Stimulated activated naive CD8-positive, alpha-beta T cell treated with anti-CD3 and anti-CD28 coated beads, Interleukin-15, amount 100 ng/mL, for 72 hours (primary cell): ENCODE results near the gene ARHGAP42.

ENCODE experiments used
- ATAC-seq: fragments of 150-1000 bp; cut with Tn5 transposase; 2 replicates; pipeline ENCODE4 v1.10.0; 2021; ENCODE audit warnings: mild to moderate bottlenecking, moderate library complexity
- DNase-seq, 2 donors: peaks; one replicate each; pipeline ENCODE4 v3.0.0; 2021 to 2022
- H3K27ac Mint-ChIP-seq, 2 donors: one replicate each; pipeline ENCODE4 v1.8.0; 2022; ENCODE audit warnings: mild to moderate bottlenecking in 2 of 2, mixed read lengths in 2 of 2, moderate library complexity in 2 of 2
- H3K27me3 Mint-ChIP-seq: one replicate; pipeline ENCODE4 v1.8.0; 2022; ENCODE audit warnings: mixed read lengths
- H3K4me1 Mint-ChIP-seq: one replicate; pipeline ENCODE4 v1.8.0; 2022; ENCODE audit warnings: mild to moderate bottlenecking, mixed read lengths
- H3K4me3 Mint-ChIP-seq, 2 donors: one replicate each; pipeline ENCODE4 v1.8.0; 2022; ENCODE audit warnings: mild to moderate bottlenecking in 2 of 2, mixed read lengths in 2 of 2, moderate library complexity in 1 of 2
- H3K9me3 Mint-ChIP-seq, 2 donors: one replicate each; pipeline ENCODE4 v1.8.0; 2022; ENCODE audit warnings: mixed read lengths in 2 of 2

The ARHGAP42 gene

DNA sequence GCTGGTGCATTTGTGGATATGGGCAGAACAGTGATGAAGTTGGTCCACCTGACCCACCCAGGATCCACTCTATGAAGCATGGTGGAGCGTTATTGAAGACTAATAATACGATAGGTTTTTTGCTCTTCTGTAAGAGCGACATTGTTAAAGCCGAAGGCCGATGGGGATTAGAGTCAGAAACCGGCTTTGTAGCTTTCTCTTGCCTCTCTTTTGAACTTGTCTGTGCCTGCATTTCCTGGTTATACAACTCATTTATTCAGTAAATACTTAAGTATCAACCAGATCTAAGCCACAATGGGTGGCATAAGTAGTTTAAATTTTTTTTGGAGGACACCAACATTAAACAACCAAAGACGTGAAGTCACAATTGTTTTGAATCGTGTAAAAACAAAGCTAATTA, 93.4 kb downstream of the ARHGAP42 start:
- Mint-ChIP-seq H3K4me1 (no peaks in the 10 kb centered on the region), H3K4me3 (no peak overlapping the region), H3K9me3 (no peaks in the 10 kb centered on the region), H3K27ac (no peak overlapping the region), H3K27me3 (no peaks in the 10 kb centered on the region)
- DNase-seq = no peak
- ATAC-seq = no peak

DNA sequence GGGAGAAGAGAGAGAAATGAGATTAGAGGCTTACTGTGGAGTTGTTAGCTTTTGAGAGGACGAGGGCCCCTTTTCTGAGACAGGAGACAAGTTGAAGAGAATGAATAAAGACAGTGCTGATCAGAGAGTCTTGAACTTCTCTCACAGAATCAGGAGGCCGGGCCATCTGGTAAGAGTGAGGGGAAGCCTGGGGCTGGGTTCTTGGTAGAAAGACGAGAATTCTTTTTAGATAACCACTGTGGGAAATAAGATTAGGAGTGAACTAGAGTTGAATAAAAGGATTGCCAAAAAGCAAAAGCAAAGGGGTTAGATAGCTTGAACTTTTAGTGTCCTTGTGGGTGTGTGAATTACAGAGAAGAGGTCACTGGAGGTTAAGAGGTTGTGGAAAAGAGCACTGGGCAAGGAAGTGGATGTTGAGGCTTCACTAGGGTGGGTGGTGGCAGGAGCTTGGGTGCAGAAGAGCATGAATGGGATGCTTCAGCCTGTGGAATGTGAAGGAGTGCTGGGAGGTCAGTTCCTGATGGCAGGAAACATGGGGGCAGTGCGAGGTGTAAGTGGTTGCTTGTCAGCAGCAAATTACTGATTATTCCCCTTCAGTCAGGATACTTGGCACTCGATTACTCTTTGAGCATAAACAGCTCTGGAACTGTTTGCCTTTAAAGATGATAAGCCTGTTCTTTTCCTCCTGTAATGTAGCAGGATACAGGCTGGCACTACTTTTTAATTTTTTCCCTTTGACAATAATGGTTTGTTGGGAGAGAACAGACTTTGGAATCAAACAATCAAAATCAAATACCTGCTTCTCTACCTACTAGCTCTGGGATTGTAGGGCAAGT, 98.3 kb downstream of the ARHGAP42 start:
- no peak for DNase-seq
- H3K4me1 Mint-ChIP-seq = no peaks in the 10 kb centered on the region
- H3K27me3 Mint-ChIP-seq = no peaks in the 10 kb centered on the region
- ATAC-seq = no peak
- no peak overlapping the region for H3K27ac Mint-ChIP-seq
- H3K4me3 Mint-ChIP-seq = no peak overlapping the region
- H3K9me3 Mint-ChIP-seq = peaks cover 0 to 14% of the 10 kb centered on the region in 2 donors

DNA sequence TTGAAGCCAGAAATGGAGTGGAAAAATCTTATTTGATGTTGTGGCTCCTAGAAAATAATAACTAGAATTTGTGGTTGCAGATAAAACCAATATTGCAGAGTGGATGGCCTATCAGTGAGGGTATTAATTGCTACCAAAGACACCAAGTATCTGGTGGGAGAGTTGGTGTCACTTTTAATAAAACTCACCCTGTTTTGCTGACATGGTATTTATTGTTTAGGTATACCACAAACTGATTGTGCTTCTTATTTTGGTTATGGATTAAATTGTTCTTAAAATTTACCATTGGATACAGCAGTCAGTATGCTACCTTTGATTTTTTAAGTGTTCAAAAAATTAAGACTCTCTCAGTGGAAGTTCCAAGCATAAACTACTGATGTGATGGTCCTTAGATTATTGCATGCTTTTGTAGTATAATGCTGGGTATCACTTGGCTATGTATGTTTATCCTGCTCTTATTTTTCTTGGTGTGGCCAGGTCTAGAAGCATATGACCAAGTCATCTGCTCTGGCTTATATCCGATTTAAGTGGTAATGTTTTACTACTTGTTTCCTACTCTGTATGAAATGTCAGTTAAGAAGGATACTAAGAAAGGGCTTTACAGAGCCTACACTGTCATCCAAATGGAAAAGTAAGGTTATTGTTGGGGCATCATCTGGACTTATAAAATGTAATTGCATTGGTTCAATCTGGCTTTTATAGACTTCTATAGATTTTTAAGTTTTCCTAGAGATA, 101.6 kb downstream of the ARHGAP42 start:
- Mint-ChIP-seq H3K4me3 (no peak overlapping the region), H3K27ac (no peak overlapping the region), H3K4me1 (no peaks in the 10 kb centered on the region), H3K27me3 (no peaks in the 10 kb centered on the region), H3K9me3 (peaks cover 0 to 14% of the 10 kb centered on the region in 2 donors)
- ATAC-seq (no peak), DNase-seq (no peak)

DNA sequence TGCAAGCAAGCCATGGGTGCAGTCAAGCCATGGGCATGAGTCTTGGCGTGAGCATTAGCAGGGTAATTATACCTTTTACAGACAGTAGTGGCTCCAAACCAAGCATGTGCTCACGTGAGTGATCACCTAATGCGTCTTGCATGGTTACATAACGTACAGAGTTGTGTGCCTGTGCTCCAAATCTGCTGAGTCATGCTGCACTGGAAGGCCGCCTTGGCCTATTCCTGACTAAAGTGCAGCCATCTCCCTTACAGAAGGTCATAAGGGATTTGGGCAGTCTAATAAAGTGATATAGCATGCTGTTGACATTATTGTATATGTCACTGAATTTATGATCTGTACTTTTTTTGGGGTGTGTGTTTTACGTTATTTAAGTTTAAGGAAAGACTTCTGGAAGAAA, 102.4 kb downstream of the ARHGAP42 start:
- no peaks in the 10 kb centered on the region for H3K4me1 Mint-ChIP-seq
- no peak overlapping the region for H3K4me3 Mint-ChIP-seq
- H3K27me3 Mint-ChIP-seq = no peaks in the 10 kb centered on the region
- ATAC-seq (no peak), DNase-seq (no peak)
- H3K27ac Mint-ChIP-seq = no peak overlapping the region
- H3K9me3 Mint-ChIP-seq = peaks cover 0 to 14% of the 10 kb centered on the region in 2 donors

DNA sequence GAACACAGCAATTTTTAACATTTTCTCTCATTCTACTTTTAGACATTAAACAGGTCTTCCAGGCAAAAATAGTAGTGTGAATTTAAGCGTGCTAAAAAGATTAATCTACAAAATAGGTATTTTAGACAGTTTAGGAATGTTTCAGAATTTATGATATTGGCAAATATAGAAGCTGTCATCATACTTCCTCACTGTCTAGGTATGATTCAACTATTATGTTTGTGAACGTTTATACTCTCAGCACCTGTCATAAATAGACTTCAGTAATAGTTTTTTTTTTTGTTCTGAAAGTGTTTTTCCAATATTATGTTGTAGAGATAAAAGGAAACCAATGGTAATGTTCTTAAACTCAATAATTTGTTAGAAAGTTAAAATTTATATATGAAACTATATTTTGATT, 103.0 kb downstream of the ARHGAP42 start:
- peaks cover 0 to 14% of the 10 kb centered on the region in 2 donors for H3K9me3 Mint-ChIP-seq
- no peaks in the 10 kb centered on the region for H3K4me1 Mint-ChIP-seq
- no peaks in the 10 kb centered on the region for H3K27me3 Mint-ChIP-seq
- H3K4me3 Mint-ChIP-seq = no peak overlapping the region
- ATAC-seq = no peak
- no peak for DNase-seq
- no peak overlapping the region for H3K27ac Mint-ChIP-seq

DNA sequence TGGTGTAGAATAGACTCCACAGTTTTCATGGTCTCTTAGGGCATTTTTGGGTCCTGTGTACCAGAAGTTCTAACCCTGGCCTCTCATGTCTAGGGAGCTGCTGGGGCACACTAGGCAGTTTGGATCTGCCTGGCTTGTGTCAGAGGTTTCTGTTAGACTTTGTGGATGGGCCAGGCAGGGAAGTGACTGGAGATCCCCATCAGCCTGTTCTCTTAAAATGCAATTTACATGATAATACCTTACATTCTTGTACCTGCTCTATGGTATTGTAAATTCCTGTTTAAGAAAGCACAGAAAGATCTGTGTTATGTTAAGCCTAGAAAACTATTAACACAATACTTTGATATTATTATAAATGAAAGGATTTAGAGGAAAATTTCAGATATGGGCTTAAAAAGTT, 104.0 kb downstream of the ARHGAP42 start:
- DNase-seq (no peak), ATAC-seq (no peak)
- Mint-ChIP-seq H3K4me1 (no peaks in the 10 kb centered on the region), H3K4me3 (no peak overlapping the region), H3K27me3 (no peaks in the 10 kb centered on the region), H3K27ac (no peak overlapping the region), H3K9me3 (peaks cover 0 to 14% of the 10 kb centered on the region in 2 donors)

DNA sequence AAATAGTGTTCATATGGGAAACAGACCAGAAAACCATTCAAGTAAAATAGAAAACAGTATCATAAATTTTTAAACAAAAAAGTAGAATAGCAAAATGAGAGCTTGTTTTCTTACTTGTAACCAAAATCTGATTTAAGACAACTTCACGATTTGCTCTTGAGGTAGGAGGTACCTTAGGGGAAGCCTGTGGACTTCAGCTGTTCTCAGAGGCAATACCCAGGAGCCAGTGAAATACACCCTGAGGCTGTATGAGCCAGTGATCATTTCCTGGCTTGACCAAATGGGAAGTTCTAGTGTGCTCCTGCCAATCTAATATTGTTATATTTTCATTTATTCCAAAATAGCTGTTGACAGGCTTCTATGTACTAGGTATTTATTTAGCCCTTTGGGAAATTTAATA, 104.8 kb downstream of the ARHGAP42 start:
- no peak overlapping the region for H3K4me3 Mint-ChIP-seq
- DNase-seq (no peak), ATAC-seq (no peak)
- H3K27ac Mint-ChIP-seq = no peak overlapping the region
- H3K9me3 Mint-ChIP-seq = peaks cover 0 to 14% of the 10 kb centered on the region in 2 donors
- no peaks in the 10 kb centered on the region for H3K27me3 Mint-ChIP-seq
- no peaks in the 10 kb centered on the region for H3K4me1 Mint-ChIP-seq

DNA sequence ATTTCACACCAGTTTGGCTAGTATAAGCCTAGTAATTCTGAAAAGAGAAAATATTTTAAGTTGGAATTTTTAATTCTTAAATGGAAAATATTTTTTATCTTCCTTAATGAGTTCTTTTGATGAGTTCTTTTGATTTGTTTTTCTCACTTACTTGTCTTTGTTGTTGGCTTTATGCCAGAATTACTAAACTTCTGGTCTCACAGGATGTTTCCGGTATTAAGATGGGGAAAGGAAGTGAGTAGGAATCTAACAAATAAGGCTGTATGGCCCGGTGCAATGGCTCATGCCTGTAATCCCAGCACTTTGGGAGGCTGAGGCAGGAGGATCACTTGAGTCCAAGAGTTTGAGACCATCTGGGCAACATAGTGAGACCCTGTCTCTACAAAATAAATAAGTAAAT, 106.4 kb downstream of the ARHGAP42 start:
- ATAC-seq = no peak

DNA sequence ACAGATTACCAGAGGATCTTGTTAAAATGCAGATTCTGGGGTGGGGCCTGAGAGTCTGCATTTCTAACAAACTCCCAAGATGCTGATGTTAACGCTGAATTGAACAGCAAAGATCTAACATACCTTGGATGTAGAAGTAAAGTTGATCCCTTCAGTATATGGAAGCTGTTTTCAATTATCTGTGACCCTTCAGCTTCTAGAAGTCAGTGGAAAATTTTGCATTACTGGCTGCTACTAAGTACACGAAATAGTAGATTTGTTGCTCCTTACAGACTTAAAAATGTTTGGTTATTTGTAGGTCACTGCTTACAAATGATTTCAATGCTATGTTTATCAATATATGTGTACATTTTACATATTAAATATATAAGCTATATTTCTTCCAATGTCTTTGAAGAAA, 107.4 kb downstream of the ARHGAP42 start:
- Mint-ChIP-seq H3K4me3 (no peak overlapping the region), H3K9me3 (peaks cover 0 to 1% of the 10 kb centered on the region in 2 donors), H3K27ac (no peak overlapping the region), H3K27me3 (no peaks in the 10 kb centered on the region), H3K4me1 (no peaks in the 10 kb centered on the region)
- DNase-seq = no peak
- no peak for ATAC-seq

More for the DNA sequence above, 106.4 kb downstream of the ARHGAP42 start:
- no peak for DNase-seq
- H3K9me3 Mint-ChIP-seq = peaks cover 0 to 7% of the 10 kb centered on the region in 2 donors
- H3K27ac Mint-ChIP-seq = no peak overlapping the region
- H3K27me3 Mint-ChIP-seq = no peaks in the 10 kb centered on the region
- H3K4me3 Mint-ChIP-seq = no peak overlapping the region
- no peaks in the 10 kb centered on the region for H3K4me1 Mint-ChIP-seq

DNA sequence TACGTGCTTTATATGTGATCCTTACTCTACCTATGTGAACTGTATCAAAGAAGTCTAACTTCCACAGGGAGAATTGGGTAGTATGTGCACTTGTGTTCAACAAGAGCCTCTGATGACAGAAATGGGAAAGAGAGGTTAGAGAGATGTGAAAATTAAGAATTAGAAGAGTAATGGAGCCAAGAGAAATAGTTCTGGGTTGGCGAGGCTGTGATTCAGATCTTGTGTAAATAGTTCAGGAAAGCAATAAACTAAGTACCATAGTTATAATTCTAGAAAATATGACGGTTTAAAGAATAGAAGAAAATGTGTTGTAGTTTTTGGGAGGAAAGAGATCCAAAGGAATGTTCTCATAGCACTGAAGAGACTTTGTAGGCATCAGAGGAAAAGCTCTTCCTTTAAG, 112.4 kb downstream of the ARHGAP42 start:
- ATAC-seq (no peak), DNase-seq (no peak)
- no peak overlapping the region for H3K4me3 Mint-ChIP-seq
- H3K9me3 Mint-ChIP-seq = peaks cover 0 to 6% of the 10 kb centered on the region in 2 donors
- no peak overlapping the region for H3K27ac Mint-ChIP-seq
- no peaks in the 10 kb centered on the region for H3K4me1 Mint-ChIP-seq
- H3K27me3 Mint-ChIP-seq = no peaks in the 10 kb centered on the region

DNA sequence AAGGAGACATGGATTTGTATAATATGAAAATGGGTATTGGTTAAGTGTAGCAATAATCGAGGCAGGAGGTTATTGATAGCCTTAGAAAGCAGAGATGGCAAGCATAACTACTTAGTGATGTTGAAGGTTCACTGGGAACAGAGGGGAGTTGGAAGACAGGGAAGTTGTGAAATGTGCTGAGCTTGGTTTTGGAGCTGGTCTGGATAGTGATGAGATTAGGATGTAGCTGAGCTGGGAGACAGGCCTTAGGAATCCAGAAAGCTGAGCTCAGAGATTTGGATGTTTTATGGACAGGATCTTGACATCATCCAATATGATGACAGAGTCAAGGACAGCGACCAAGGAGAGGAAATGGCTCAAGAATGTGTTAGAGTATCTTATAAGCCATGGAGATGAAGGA, 113.1 kb downstream of the ARHGAP42 start:
- no peak overlapping the region for H3K27ac Mint-ChIP-seq
- no peak overlapping the region for H3K4me3 Mint-ChIP-seq
- H3K27me3 Mint-ChIP-seq = no peaks in the 10 kb centered on the region
- DNase-seq (no peak), ATAC-seq (no peak)
- peaks cover 0 to 6% of the 10 kb centered on the region in 2 donors for H3K9me3 Mint-ChIP-seq
- H3K4me1 Mint-ChIP-seq = no peaks in the 10 kb centered on the region

DNA sequence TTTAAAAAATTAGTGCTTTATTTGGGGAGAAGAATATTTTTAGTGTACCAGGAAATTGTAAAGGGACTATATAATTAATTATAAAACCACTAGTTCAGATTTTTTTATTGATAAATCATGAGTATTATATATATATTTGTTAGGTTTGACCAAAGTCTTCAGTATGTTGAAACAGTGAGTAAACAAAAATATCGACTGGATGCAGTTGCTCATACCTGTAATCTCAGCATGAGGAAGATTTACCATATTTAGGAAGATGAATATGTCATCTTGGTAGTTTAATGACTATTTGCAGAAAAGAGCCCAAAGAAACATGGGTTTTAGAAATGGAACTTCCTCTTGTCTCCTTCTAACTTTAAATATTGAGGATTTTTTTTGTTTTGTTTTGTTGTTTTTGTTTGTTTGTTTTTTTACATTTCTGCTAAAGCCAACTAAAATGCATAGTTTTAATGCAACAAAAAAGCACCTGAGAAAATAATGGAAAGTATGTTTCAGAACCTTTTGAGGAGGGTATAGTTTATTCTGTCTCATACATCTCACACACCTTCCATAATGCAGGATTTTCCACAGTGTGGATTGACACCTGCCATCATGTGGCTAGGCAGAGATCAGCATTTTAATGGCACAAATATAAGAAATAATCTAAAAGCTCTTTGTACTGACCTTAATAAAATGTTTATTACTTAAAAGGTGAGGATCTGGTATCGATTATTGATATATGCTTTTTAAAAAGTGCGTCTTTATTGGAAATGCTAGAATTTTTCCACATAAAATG, 114.3 kb downstream of the ARHGAP42 start:
- ATAC-seq = no peak

DNA sequence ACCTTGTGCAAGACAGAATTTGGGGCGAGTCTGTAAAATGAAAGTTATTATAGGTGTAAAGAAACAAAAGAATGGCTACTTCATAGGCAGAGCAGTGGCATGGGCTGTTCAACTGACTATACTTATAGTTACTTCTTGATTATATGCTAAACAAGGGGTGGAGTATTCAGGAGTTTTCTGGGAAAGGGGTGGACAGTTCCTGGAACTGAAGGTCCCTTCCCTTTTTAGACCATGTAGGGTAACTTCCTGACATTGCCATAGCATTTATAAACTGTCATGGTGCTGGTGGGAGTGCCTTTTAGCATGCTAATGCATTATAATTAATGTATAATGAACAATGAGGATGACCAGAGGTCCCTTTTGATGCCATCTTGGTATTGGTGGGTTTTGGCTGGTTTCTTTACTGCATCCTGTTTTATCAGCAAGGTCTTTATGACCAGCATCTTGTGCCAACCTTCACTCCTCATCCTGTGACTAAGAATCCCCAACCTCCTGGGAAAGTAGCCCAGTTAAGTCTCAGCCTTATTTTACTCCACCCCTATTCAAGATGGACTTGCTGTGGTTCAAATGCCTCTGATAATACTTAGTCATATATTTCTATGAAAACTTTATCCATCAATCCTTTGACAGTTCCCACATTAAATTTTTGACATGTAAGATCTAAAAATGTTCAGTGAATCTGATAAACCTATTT, 118.6 kb downstream of the ARHGAP42 start:
- ATAC-seq (no peak), DNase-seq (no peak)
- H3K4me3 Mint-ChIP-seq = no peak overlapping the region
- H3K9me3 Mint-ChIP-seq = peaks cover 0 to 6% of the 10 kb centered on the region in 2 donors
- H3K27ac Mint-ChIP-seq = no peak overlapping the region
- no peaks in the 10 kb centered on the region for H3K27me3 Mint-ChIP-seq
- H3K4me1 Mint-ChIP-seq = no peaks in the 10 kb centered on the region

More for the DNA sequence above, 114.3 kb downstream of the ARHGAP42 start:
- DNase-seq = no peak
- Mint-ChIP-seq H3K4me3 (no peak overlapping the region), H3K27ac (no peak overlapping the region), H3K4me1 (no peaks in the 10 kb centered on the region), H3K9me3 (peaks cover 0 to 6% of the 10 kb centered on the region in 2 donors), H3K27me3 (no peaks in the 10 kb centered on the region)

DNA sequence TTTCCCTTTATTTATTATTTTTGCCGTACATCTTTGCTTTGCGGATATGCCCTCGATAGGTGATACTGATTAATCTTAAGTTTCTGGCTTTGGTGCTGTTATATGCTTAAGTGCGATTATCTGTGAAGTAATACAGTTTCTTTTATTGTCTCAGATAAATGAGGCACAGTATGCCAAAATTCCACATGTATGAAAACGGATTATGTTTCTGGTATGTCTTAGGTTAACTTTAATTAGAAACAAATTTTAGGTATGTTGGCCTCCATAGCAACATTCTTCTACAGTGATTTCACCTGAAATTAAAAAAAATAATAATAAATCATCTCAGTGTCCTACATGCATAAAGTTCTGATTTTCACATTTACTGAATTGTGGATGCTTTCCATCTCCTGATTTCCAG, 119.2 kb downstream of the ARHGAP42 start:
- ATAC-seq = no peak
- H3K9me3 Mint-ChIP-seq = peaks cover 0 to 6% of the 10 kb centered on the region in 2 donors
- no peaks in the 10 kb centered on the region for H3K4me1 Mint-ChIP-seq
- no peaks in the 10 kb centered on the region for H3K27me3 Mint-ChIP-seq
- no peak for DNase-seq
- no peak overlapping the region for H3K27ac Mint-ChIP-seq
- no peak overlapping the region for H3K4me3 Mint-ChIP-seq

DNA sequence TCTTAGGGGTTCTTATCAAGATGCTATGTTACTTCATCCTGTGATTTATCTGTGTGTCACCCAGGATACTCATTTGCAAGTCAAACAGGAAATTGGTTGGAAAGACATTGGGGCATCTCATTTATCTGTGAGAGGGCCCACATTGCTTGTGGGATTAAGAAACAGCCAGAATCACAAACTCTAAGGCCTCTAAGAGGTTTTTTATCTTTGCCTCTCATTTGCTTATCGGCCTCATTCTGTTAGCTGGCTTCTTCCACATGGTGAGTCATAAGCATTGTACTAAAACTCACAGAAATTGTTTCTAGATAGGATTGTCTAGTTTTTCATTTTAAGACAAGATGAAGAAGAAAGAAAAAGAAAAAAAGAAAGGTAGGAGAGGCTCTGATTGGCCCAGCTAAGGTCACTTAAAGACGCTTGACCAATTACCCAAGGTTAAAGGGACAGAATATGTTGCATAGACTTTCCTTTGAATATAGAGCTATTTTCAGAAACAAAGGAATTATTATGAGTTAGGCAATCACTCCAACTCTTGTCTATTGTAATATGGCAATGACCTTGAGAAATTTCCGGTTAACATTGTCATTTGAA, 121.9 kb downstream of the ARHGAP42 start:
- Mint-ChIP-seq H3K27ac (no peak overlapping the region), H3K9me3 (peaks cover 0 to 10% of the 10 kb centered on the region in 2 donors), H3K4me3 (no peak overlapping the region), H3K27me3 (no peaks in the 10 kb centered on the region), H3K4me1 (no peaks in the 10 kb centered on the region)
- DNase-seq = no peak
- ATAC-seq = no peak
